Uterus (tissue), 2 donors: Measurements from ENCODE around the gene ALPP.

Source experiments
- CTCF ChIP-seq, 4 experiments: fragments of 200-600 bp in 2 of 4; fragments of 450-650 bp in 2 of 4; sonication (generic) in 2 of 4; IDR thresholded peaks; one replicate each; pipeline ENCODE4 v1.5.1; 2016 to 2019; ENCODE audit warnings: antibody characterized with exemption in 4 of 4, mild to moderate bottlenecking in 2 of 4, moderate library complexity in 1 of 4
- POLR2A ChIP-seq, 2 donors: fragments of 450-650 bp; IDR thresholded peaks; one replicate each; pipeline ENCODE4 v1.6.1; 2016; ENCODE audit warnings: antibody characterized with exemption in 2 of 2, mild to moderate bottlenecking in 1 of 2, moderate library complexity in 1 of 2

- TF ChIP-seq POLR2A (IDR thresholded peaks at IDR 0.05) (no peak), CTCF (IDR thresholded peaks at IDR 0.05) (no peak)
Observed at GRCh38 chr2:232385660-232386489, 7.3 kb downstream of the ALPP start.
